A673 (cell line): Measurements from ENCODE around the gene HAVCR2. TPM values are rescaled to one million over a fixed set of nuclear protein-coding genes. Genes with fewer than 3 reads are reported as not detected.

Experiments used
- BruUV-seq: library from RNA; stranded (reverse); fragments of 400-500 nt; replicated peaks from 2 replicates; lab custom pipeline; 2021; lab: Mats Ljungman, UMichigan
- CTCF ChIA-PET: fragments of 300-600 bp; sonication (Branson Sonifier 250); formaldehyde crosslinking; loops from one replicate; lab custom pipeline; 2022; ENCODE audit warnings: antibody characterized with exemption; lab: Charles Lee
- POLR2A ChIA-PET: fragments of 300-600 bp; sonication (Branson Sonifier 250); formaldehyde crosslinking; loops from one replicate; lab custom pipeline; 2022; ENCODE audit warnings: antibody characterized with exemption; ENCODE audit not compliant: low non-redundant PET; lab: Charles Lee
- DNase-seq: peaks from one replicate; pipeline ENCODE4 v3.0.0-alpha.2; 2015; ENCODE audit warnings: low spot score
- H3K27ac ChIP-seq: fragments of 200-600 bp; sonication (generic); 2 replicates; pipeline ENCODE4 v1.5.1; 2016; ENCODE audit warnings: mixed run types, low read depth, mild to moderate bottlenecking, mixed read lengths, antibody characterized with exemption, low read length; ENCODE audit not compliant: poor library complexity, severe bottlenecking
- H3K27me3 ChIP-seq: fragments of 200-600 bp; sonication (generic); replicated peaks from 2 replicates; pipeline ENCODE4 v1.6.1; 2017; ENCODE audit warnings: mixed run types, low read depth, mild to moderate bottlenecking, mixed read lengths, antibody characterized with exemption, low read length; ENCODE audit not compliant: insufficient read depth, poor library complexity
- H3K36me3 ChIP-seq: fragments of 200-600 bp; sonication (generic); 2 replicates; pipeline ENCODE4 v1.6.1; 2016; ENCODE audit warnings: mixed run types, mild to moderate bottlenecking, mixed read lengths, antibody characterized with exemption, low read length; ENCODE audit not compliant: insufficient read depth, poor library complexity, severe bottlenecking
- H3K4me1 ChIP-seq: fragments of 200-600 bp; sonication (generic); 2 replicates; pipeline ENCODE4 v1.6.1; 2017; ENCODE audit warnings: mixed run types, mild to moderate bottlenecking, mixed read lengths, antibody characterized with exemption, low read length; ENCODE audit not compliant: insufficient read depth, poor library complexity, severe bottlenecking
- H3K4me3 ChIP-seq: fragments of 200-600 bp; sonication (generic); 2 replicates; pipeline ENCODE4 v1.5.1; 2016; ENCODE audit warnings: low read depth, mixed run types, mild to moderate bottlenecking, mixed read lengths, low read length; ENCODE audit not compliant: poor library complexity, severe bottlenecking
- H3K9me3 ChIP-seq: fragments of 200-600 bp; sonication (generic); 2 replicates; pipeline ENCODE4 v1.6.1; 2016; ENCODE audit warnings: mixed run types, low read depth, mild to moderate bottlenecking, mixed read lengths, antibody characterized with exemption, low read length; ENCODE audit not compliant: poor library complexity, severe bottlenecking
- CTCF ChIP-seq: fragments of 300-800, 200-600 bp; sonication (generic); conservative IDR thresholded peaks from 2 replicates; pipeline ENCODE4 v1.5.1; 2017; ENCODE audit warnings: low read depth, mild to moderate bottlenecking, antibody characterized with exemption, low read length, moderate library complexity, mixed read lengths
- EZH2 ChIP-seq: fragments of 200-600 bp; sonication (generic); IDR thresholded peaks from 2 replicates; pipeline ENCODE4 v1.6.1; 2017; ENCODE audit warnings: borderline replicate concordance, low read depth, mild to moderate bottlenecking, mixed read lengths, antibody characterized with exemption, low read length; ENCODE audit not compliant: poor library complexity, severe bottlenecking
- intact Hi-C: fragments of 100-400 bp; cut with micrococcal nuclease; formaldehyde crosslinking; loops from one replicate; pipeline ENCODE4 v1.10.0; 2022; ENCODE audit not compliant: unreplicated experiment
- total RNA-seq: library from RNA; stranded (reverse); gene quantifications from 2 replicates; pipeline ENCODE4 v1.2.3, GENCODE V29; 2021

Gene HAVCR2
- total RNA-seq, 1 experiment from 2014 or later = 0.19 TPM

- CTCF ChIA-PET = no interaction called here
- intact Hi-C loops = no loop called here
- no peaks in the 10 kb centered on the region for H3K4me1 ChIP-seq
- no peaks in the 10 kb centered on the region for H3K36me3 ChIP-seq
- no TSS peak for BruUV-seq
- TF ChIP-seq CTCF (no peak), EZH2 (no peak)
- POLR2A ChIA-PET = no interaction called here
- no peaks in the 10 kb centered on the region for H3K27me3 ChIP-seq
- no peaks in the 10 kb centered on the region for H3K9me3 ChIP-seq
- H3K27ac ChIP-seq = no peak overlapping the region
- no peak overlapping the region for H3K4me3 ChIP-seq
- no peak for DNase-seq
These were observed 22.0 kb downstream of the HAVCR2 start for GRCh38 chr5:157086751-157087359.

GRCh38 chr5:157085930-157086329 is 22.9 kb downstream of the HAVCR2 start:
- Histone ChIP-seq H3K36me3 (no peaks in the 10 kb centered on the region), H3K9me3 (no peaks in the 10 kb centered on the region), H3K27ac (no peak overlapping the region), H3K27me3 (no peaks in the 10 kb centered on the region), H3K4me3 (no peak overlapping the region), H3K4me1 (no peaks in the 10 kb centered on the region)
- ChIA-PET CTCF (no interaction called here), POLR2A (no interaction called here)
- TF ChIP-seq CTCF = no peak
- no peak for TF ChIP-seq EZH2
- no peak for DNase-seq
- intact Hi-C loops = no loop called here
- BruUV-seq = no TSS peak

GRCh38 chr5:157080286-157080685 is 28.6 kb downstream of the HAVCR2 start:
- CTCF ChIA-PET = no interaction called here
- no TSS peak for BruUV-seq
- H3K9me3 ChIP-seq = no peaks in the 10 kb centered on the region
- H3K27ac ChIP-seq = no peak overlapping the region
- no peaks in the 10 kb centered on the region for H3K27me3 ChIP-seq
- H3K36me3 ChIP-seq = no peaks in the 10 kb centered on the region
- intact Hi-C loops = no loop called here
- no peak for DNase-seq
- no peak overlapping the region for H3K4me3 ChIP-seq
- POLR2A ChIA-PET = no interaction called here
- H3K4me1 ChIP-seq = no peaks in the 10 kb centered on the region
- TF ChIP-seq EZH2 (no peak), CTCF (no peak)
